GM21390 (cell line): ENCODE results near the gene ABHD12.

ENCODE experiments used
- ATAC-seq: cut with Tn5 transposase; IDR thresholded peaks from one replicate; pipeline ENCODE4 v1.9.1; 2021; ENCODE audit not compliant: unreplicated experiment

ABHD12 gene

GRCh38 chr20:25382704-25383370, 7.8 kb downstream of the ABHD12 start:
- no peak for ATAC-seq

- ATAC-seq: no peak
Observed at GRCh38 chr20:25380945-25381614, 9.6 kb downstream of the ABHD12 start.

- no peak for ATAC-seq
Observed at GRCh38 chr20:25378884-25379733, 11.5 kb downstream of the ABHD12 start.

- ATAC-seq: no peak
Observed at GRCh38 chr20:25378189-25378883, 12.3 kb downstream of the ABHD12 start.

- no peak for ATAC-seq
Observed at GRCh38 chr20:25376886-25377285, 13.7 kb downstream of the ABHD12 start.

- no peak for ATAC-seq
Observed at GRCh38 chr20:25376236-25376635, 14.4 kb downstream of the ABHD12 start.

- no peak for ATAC-seq
Observed at GRCh38 chr20:25374842-25375241, 15.8 kb downstream of the ABHD12 start.

- ATAC-seq: no peak
Observed at GRCh38 chr20:25372584-25373336, 17.9 kb downstream of the ABHD12 start.

GRCh38 chr20:25369971-25370370, 20.7 kb downstream of the ABHD12 start:
- no peak for ATAC-seq

- ATAC-seq: no peak
Observed at GRCh38 chr20:25369529-25369928, 21.1 kb downstream of the ABHD12 start.

- ATAC-seq: no peak
Observed at GRCh38 chr20:25368976-25369375, 21.7 kb downstream of the ABHD12 start.

- no peak for ATAC-seq
Observed at GRCh38 chr20:25368526-25368925, 22.1 kb downstream of the ABHD12 start.

GRCh38 chr20:25364879-25365699, 25.5 kb downstream of the ABHD12 start:
- ATAC-seq: no peak

- ATAC-seq: no peak
Observed at GRCh38 chr20:25364180-25364788, 26.4 kb downstream of the ABHD12 start.

GRCh38 chr20:25361287-25361683, 29.4 kb downstream of the ABHD12 start:
- no peak for ATAC-seq

- peak; percentile 60 for ATAC-seq
Observed at GRCh38 chr20:25360631-25361286, 29.9 kb downstream of the ABHD12 start.

- ATAC-seq: no peak
Observed at GRCh38 chr20:25356271-25356933, 34.2 kb downstream of the ABHD12 start.

GRCh38 chr20:25355866-25356265, 34.8 kb downstream of the ABHD12 start:
- no peak for ATAC-seq
